ENCODE measurements around the gene CHMP3.
"Not testable (repeated sequence)": the region's sequence is repeated elsewhere in the genome, so short reads cannot be mapped to it uniquely, and the experiment has no call there.

CHMP3 gene

DNA sequence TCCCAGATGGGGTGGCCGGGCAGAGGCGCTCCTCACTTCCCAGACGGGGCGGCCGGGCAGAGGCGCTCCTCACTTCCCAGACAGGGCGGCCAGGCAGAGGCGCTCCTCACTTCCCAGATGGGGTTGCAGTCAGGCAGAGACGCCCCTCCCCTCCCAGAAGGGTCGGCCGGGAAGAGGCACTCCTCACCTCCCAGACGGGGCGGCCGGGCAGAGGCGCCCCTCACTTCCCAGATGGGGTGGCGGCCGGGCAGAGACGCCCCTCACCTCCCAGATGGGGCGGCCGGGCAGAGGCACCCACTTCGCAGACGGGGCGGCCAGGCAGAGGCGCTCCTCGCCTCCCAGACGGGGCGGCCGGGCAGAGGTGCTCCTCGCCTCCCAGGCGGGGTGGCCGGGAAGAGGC, 13.8 kb downstream of the CHMP3 start:
- DNase-seq (ENCODE audit: low read depth in 2 of 2) = not testable (repeated sequence)

DNA sequence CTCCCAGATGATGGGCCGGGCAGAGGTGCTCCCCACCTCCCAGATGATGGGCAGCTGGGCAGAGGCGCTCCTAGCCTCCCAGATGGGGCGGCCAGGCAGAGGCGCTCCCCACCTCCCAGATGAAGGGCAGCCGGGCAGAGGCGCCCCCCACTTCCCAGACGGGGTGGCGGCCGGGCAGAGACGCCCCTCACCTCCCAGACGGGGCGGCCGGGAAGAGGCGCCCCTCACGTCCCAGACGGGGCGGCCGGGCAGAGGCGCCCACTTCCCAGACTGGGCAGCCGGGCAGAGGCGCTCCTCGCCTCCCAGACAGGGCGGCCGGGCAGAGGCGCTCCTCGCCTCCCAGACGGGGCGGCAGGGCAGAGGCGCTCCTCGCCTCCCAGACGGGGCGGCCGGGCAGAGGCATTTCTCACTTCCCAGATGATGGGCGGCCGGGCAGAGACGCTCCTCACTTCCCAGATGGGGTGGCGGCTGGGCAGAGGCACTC, 14.3 kb downstream of the CHMP3 start:
- DNase-seq (ENCODE audit: low read depth in 2 of 2) = not testable (repeated sequence)

GRCh38 chr2:86548165-86548912, 14.9 kb downstream of the CHMP3 start:
- not testable (repeated sequence) for DNase-seq (ENCODE audit: low read depth in 2 of 2)

DNA sequence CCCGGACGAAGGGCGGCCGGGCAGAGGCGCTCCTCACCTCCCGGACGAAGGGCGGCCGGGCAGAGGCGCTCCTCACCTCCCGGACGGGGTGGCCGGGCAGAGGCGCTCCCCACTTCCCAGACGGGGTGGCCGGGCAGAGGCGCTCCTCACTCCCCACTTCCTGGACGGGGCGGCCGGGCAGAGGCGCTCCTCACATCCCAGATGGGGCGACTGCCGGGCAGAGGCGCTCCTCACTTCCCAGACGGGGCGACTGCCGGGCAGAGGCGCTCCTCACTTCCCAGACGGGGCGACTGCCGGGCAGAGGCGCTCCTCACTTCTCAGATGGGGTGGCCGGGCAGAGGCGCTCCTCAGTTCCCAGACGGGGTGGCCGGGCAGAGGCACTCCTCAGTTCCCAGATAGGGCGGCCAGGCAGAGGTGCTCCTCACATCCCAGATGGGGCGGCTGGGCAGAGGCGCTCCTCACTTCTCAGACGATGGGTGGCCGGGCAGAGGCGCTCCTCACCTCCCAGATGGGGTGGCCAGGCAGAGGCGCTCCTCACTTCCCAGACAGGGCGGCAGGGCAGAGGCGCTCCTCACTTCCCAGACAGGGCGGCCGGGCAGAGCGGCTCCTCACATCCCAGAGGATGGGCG, 17.8 kb downstream of the CHMP3 start:
- DNase-seq (ENCODE audit: low read depth in 2 of 2) = not testable (repeated sequence)

- not testable (repeated sequence) for DNase-seq (ENCODE audit: low read depth in 2 of 2)
Observed at GRCh38 chr2:86544278-86545099, 18.8 kb downstream of the CHMP3 start.

GRCh38 chr2:86543793-86544192, 19.4 kb downstream of the CHMP3 start:
- DNase-seq (ENCODE audit: low read depth in 2 of 2) = no peak

DNA sequence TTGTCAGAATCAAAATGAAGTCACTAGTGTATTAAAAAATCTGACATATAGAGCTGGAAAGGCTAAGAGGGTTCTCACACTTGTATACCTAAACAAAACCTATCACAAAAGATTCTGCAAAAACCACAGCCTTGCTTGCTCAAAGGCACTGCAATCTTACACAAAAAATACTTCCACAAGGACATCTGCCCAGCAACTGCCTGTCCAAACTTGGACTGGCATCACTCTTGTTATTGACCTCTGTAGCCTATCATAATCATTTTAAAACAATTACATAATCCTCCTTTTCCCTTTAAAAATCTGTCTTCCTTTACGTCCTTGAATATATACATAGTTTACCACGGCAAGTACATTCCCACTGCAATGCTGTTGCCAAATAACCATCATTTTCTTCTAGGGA, 19.9 kb downstream of the CHMP3 start:
- DNase-seq (ENCODE audit: low read depth in 2 of 2) = no peak

DNA sequence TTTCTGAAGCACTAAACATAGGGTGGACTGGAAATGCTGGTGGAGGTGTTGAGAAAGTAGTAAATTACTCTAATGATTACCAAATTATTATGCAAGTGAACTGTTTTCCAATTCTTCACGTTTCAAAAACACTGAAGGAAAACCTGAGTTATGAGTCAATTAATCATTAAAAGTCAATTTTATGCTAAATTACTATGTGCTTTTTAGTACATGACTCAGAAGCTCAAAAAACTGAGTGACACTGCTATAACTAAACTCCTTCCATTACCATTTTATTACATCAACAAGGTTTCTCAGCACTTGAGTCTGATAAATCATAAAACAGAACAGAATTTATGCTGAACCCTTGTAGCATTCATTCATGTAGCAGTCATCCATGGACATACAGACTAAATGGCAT, 20.4 kb downstream of the CHMP3 start:
- DNase-seq (ENCODE audit: low read depth in 2 of 2) = no peak

DNA sequence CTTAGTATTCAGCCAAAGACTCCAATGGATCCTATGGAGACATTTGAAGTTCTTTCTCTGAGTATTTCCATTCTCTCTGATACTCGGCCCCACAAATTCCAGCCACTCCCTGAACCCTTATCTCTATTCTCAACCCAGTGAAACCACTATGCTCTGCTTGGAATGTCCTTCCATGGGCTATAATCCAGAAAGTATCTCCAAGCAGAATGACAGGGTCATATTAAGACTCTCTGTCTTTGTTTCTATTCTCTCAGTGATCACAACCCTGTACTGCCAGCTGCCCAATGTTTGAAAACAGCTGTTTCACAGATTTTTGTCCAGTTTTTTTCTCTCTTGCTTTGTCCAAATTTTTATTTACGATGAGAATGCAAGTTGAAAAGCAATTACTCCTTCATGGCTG, 21.9 kb downstream of the CHMP3 start:
- no peak for DNase-seq (ENCODE audit: low read depth in 2 of 2)

- no peak for DNase-seq (ENCODE audit: low read depth in 2 of 2)
Observed at GRCh38 chr2:86533589-86533988, 29.7 kb downstream of the CHMP3 start.

DNA sequence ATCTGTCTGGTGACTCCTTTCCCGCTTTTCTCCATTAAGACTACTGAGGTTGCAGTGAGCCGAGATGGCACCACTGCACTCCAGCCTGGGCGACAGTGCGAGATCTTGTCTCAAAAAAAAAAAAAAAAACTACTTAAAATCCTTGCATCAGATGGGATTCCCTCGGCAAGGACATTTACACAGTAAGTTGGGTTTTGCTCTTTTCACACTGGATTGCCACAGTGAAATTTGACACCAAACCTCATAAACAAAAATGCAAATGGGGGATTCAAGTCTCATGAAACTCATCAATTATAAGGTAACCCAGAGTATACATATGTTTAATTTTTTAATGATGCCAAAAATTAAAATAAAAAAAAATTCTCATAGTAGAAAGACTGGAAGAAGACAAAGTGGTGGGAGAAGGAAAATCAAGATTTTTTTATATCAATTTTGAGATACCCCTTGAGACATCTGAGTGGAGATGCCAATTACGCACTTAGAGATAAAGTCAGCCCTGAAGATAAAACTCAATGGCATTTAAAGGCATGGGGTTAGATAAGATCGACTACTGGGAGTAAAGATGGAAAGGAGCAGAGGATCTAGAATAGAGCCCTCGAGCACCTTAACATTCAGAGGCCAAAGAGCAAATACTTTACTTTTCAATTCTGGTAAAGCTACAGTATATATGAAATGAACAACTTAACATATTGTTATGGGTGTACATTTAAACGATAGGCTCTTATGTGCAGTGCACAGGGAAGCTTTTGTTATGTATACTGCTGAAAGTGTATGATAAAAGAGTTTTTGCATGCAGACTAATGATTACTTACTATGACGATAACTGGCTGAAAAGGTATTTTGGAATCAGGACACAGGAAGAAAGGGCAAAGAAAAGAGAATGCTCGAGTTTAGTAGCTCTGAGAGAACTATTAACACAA, 37.6 kb downstream of the CHMP3 start:
- DNase-seq (ENCODE audit: low read depth in 2 of 2) = no peak

DNA sequence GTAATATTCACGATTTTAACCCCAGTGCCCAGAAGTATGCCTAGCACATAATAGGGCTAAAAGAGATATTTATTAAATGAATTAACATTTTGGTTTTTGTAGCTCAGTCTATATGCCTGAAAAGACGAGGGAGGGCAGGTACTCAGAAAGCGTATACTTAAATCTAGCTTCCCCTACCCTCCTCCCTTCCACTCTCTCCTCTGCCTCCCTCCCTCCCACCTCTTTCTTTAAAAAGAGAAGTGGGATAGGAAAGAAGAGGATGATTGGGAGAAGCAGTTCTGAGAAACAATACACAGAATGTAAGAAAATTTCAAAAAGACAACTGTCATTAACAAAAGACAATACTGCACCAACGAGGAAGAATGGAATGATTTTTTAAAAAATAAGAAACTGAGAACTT, 39.8 kb downstream of the CHMP3 start:
- DNase-seq (ENCODE audit: low read depth in 2 of 2) = no peak

- DNase-seq (ENCODE audit: low read depth in 2 of 2) = no peak
Observed at GRCh38 chr2:86522711-86523110, 40.5 kb downstream of the CHMP3 start.

DNA sequence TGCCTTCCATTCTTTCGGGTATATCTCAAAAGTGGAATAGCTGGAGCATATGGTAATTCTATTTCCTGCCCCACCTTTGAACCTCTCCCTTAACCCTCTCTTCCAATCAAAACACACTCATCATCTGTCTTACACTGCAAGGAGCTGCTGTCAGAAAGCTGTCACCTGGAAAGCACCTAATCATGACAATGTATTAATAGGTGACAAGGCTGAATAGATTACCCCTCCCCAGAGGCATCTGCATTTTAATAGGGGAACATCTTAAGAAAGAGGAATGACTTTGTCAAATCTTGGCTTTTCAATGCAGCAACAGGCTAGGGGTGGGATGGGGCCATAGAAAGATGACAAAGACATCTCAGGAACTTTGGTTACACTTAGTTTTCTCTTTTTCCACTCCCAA, 41.3 kb downstream of the CHMP3 start:
- DNase-seq (ENCODE audit: low read depth in 2 of 2) = no peak

- no peak for DNase-seq (ENCODE audit: low read depth in 2 of 2)
Observed at GRCh38 chr2:86520153-86520552, 43.1 kb downstream of the CHMP3 start.

- DNase-seq (ENCODE audit: low read depth in 2 of 2) = no peak
Observed at GRCh38 chr2:86519349-86519748, 43.9 kb downstream of the CHMP3 start.

DNA sequence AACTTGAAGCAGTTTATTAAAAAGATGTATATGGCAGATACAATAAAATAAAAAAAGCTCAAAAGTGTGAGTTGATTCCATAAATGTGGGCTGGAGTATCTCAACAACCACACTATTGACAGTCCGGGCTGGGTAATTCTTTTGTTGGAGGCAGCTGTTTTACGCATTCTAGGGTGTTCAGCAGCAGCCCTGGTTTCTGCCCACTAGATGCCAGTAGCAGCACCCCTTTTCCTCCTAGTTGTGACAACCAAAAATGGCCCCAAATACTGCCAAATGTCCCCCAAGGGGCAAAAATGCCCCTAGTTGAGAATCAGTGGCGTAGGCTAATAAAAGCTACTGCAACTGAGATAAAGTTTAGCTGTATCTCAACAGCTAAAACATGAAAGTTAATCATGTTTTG, 44.8 kb downstream of the CHMP3 start:
- DNase-seq (ENCODE audit: low read depth in 2 of 2) = no peak

DNA sequence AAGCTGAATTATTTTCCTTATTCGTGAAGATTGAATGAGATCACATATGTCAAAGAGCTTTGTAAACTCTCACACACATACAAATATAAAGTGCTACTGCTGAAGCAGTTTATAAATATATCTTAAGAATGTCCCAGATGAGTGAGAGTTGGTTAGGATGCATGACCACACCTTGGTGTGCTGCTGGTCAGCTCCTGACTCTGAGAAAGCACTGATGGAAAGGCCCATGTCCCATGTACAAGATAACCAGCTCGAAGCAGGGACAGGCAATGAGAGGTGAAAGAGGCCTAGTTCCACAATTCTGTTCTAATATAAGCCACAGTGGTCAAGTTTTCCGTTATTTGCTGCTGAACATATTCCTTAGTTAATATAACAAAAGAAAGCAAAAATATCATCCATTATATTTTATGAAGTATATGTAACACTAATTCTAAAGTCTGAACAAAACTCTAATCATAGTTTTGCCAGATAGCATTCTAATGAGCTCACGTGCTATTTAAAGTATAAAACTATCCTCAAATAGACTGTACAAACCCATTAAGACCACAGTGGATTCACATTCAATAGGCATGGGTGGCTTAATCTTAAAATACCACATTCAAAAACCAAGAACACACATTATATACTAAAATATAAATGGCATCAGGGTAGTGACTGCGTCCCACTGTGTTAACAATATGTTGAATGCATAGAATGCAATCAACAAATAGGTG, 49.1 kb downstream of the CHMP3 start:
- DNase-seq (ENCODE audit: low read depth in 2 of 2) = no peak

GRCh38 chr2:86512892-86513291, 50.4 kb downstream of the CHMP3 start:
- no peak for DNase-seq (ENCODE audit: low read depth in 2 of 2)

GRCh38 chr2:86512034-86512433, 51.2 kb downstream of the CHMP3 start:
- DNase-seq (ENCODE audit: low read depth in 2 of 2) = no peak

GRCh38 chr2:86510436-86510933, 52.8 kb downstream of the CHMP3 start:
- DNase-seq (ENCODE audit: low read depth in 2 of 2) = no peak
